LNCaP clone FGC (cell line): ENCODE data around the gene SFTA2.
"Not testable (repeated sequence)": the region's sequence is repeated elsewhere in the genome, so short reads cannot be mapped to it uniquely, and the experiment has no call there.

Source experiments
- DNase-seq: peaks from one replicate; pipeline ENCODE4 v3.0.0-alpha.2; 2011; ENCODE audit warnings: low read depth
- H3K4me3 ChIP-seq: 2 replicates; pipeline ENCODE4 v1.5.1; 2011; ENCODE audit warnings: mild to moderate bottlenecking, low read depth, low read length, control low read depth
- TF ChIP-seq, protein P1 (sequence below): IDR thresholded peaks from 2 replicates; pipeline ENCODE4 v1.5.1; 2012; ENCODE audit warnings: mild to moderate bottlenecking; ENCODE audit not compliant: control insufficient read depth, insufficient read depth; ENCODE audit errors: extremely low read depth

SFTA2 gene

DNA sequence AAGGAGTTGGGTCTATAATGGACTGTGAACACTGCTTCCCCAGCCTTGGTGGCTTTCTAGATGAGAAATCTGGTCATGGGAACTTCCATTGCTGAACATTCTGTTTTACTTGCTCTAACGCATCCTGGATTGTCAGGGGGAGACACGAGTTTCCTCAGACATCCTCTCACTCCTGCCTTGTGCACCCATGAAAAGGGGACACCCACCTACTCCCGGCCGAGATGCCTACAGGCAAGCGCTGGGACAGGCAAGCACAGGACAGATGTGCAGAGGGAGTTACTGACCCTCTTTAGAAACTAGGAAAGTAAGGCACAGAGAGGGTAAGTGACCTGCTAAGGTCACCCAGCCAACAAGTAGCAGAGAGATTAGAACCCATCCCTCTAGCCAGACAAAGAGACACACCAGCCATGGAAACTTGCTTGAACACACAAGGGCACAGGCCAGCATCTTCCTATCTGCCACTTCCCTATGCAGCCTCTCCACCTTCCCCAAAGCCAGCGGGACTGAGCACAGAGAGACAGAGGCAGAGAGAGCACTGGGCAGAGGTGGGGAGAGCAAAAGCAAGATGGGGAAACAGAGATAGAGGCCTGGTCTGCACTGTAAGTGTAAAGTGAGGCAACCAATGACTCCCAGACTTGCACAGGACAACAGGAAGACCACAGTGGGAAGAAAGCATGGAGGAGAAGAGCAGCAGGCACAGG lies 845 bp upstream of the SFTA2 start:
- no peak for DNase-seq
- TF ChIP-seq, protein P1, sequence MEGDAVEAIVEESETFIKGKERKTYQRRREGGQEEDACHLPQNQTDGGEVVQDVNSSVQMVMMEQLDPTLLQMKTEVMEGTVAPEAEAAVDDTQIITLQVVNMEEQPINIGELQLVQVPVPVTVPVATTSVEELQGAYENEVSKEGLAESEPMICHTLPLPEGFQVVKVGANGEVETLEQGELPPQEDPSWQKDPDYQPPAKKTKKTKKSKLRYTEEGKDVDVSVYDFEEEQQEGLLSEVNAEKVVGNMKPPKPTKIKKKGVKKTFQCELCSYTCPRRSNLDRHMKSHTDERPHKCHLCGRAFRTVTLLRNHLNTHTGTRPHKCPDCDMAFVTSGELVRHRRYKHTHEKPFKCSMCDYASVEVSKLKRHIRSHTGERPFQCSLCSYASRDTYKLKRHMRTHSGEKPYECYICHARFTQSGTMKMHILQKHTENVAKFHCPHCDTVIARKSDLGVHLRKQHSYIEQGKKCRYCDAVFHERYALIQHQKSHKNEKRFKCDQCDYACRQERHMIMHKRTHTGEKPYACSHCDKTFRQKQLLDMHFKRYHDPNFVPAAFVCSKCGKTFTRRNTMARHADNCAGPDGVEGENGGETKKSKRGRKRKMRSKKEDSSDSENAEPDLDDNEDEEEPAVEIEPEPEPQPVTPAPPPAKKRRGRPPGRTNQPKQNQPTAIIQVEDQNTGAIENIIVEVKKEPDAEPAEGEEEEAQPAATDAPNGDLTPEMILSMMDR, result no peak
- no peak overlapping the region for H3K4me3 ChIP-seq

- no peak overlapping the region for H3K4me3 ChIP-seq
- DNase-seq, result no peak
- TF ChIP-seq, protein P1, result no peak
Measured at GRCh38 chr6:30931272-30931671, 698 bp downstream of the SFTA2 start.

- TF ChIP-seq, protein P1, result no peak
- H3K4me3 ChIP-seq, result no peak overlapping the region
- no peak for DNase-seq
Measured at GRCh38 chr6:30930506-30930905, 1.5 kb downstream of the SFTA2 start.

DNA sequence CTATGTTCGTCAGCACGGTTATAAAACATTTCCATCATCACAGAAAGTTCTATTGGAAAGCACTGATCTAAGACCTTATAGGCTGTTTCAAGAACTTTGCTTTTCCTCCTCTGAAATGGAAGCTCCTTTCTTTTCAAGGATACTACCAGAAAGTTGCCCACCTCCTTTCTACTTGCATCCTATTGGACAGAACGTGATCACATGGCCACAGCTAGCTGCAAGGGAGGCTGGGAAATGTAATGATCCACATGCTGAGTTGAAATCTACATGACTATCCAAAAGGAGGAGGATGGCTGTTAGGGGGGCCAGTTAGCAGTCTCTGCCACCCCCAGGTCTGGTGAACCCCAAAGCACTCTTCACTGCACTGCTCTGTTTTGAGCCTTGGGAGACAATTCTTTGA lies 3.3 kb downstream of the SFTA2 start:
- no peak for DNase-seq
- no peak overlapping the region for H3K4me3 ChIP-seq
- TF ChIP-seq, protein P1, result no peak

GRCh38 chr6:30927080-30927479 lies 4.9 kb downstream of the SFTA2 start:
- not testable (repeated sequence) for DNase-seq, H3K4me3 ChIP-seq

GRCh38 chr6:30926644-30927043 lies 5.3 kb downstream of the SFTA2 start:
- TF ChIP-seq, protein P1, result no peak

GRCh38 chr6:30924040-30924627 lies 7.8 kb downstream of the SFTA2 start:
- not testable (repeated sequence) for H3K4me3 ChIP-seq, DNase-seq

More at GRCh38 chr6:30926644-30927043, 5.3 kb downstream of the SFTA2 start:
- no peak overlapping the region for H3K4me3 ChIP-seq
- DNase-seq, result no peak

GRCh38 chr6:30922447-30922852 lies 9.5 kb downstream of the SFTA2 start:
- no peak overlapping the region for H3K4me3 ChIP-seq
- DNase-seq, result no peak
- TF ChIP-seq, protein P1, result no peak
